T-helper 17 cell (primary cell): ENCODE measurements around the gene KRTAP1-4. TPM values are rescaled to one million over a fixed set of nuclear protein-coding genes. Genes with fewer than 3 reads are reported as not detected.
"Not testable (repeated sequence)": the region's sequence is repeated elsewhere in the genome, so short reads cannot be mapped to it uniquely, and the experiment has no call there.

Experiments
- ATAC-seq: fragments of 150-1000 bp; cut with Tn5 transposase; 2 replicates; pipeline ENCODE4 v1.10.0; 2021; ENCODE audit warnings: mild to moderate bottlenecking, moderate library complexity
- DNase-seq, 3 donors: peaks; one replicate each; pipeline versions ENCODE4 v3.0.0 to v3.0.0-alpha.2; 2020 to 2021
- H3K9me3 ChIP-seq: one replicate; pipeline ENCODE4 v1.7.0; 2013; ENCODE audit warnings: low read length, mild to moderate bottlenecking; ENCODE audit not compliant: control insufficient read depth, poor library complexity, severe bottlenecking
- H3K27ac Mint-ChIP-seq: one replicate; pipeline ENCODE4 v1.8.0; 2022; ENCODE audit warnings: mild to moderate bottlenecking, moderate library complexity, mixed read lengths
- H3K27me3 Mint-ChIP-seq: one replicate; pipeline ENCODE4 v1.8.0; 2022; ENCODE audit warnings: mixed read lengths
- H3K36me3 Mint-ChIP-seq: one replicate; pipeline ENCODE4 v1.8.0; 2022; ENCODE audit warnings: low read depth, mixed read lengths
- H3K4me1 Mint-ChIP-seq: one replicate; pipeline ENCODE4 v1.8.0; 2022; ENCODE audit warnings: mild to moderate bottlenecking, mixed read lengths
- H3K4me3 Mint-ChIP-seq: one replicate; pipeline ENCODE4 v1.8.0; 2022; ENCODE audit warnings: mild to moderate bottlenecking, moderate library complexity, mixed read lengths
- total RNA-seq, 4 donors: library from RNA in 2 of 4; stranded (reverse) in 2 of 4; gene quantifications; one replicate each; pipeline ENCODE4 v1.2.3 and lab custom pipeline; 2022 to 2026

The KRTAP1-4 gene
- total RNA-seq (not detected), total RNA-seq (lab: John Stamatoyannopoulos, UW) (0 reads per million in 2 donors)

GRCh38 chr17:41029633-41030245, at the start of gene KRTAP1-4:
TSS of gene KRTAP1-4 (minus strand) at chr17:41030195. CDS start at chr17:41030078, 117 bp downstream.
- ATAC-seq = no peak
- peaks cover 67% of the 10 kb centered on the region for H3K27me3 Mint-ChIP-seq

GRCh38 chr17:41076788-41077187, 46.8 kb upstream of the KRTAP1-4 start:
- H3K9me3 ChIP-seq = no peaks in the 10 kb centered on the region
- ATAC-seq (no peak), DNase-seq (no peak)
- H3K27ac Mint-ChIP-seq = no peak overlapping the region
- H3K36me3 Mint-ChIP-seq = peaks cover 2% of the 10 kb centered on the region
- H3K4me1 Mint-ChIP-seq = peaks cover 3% of the 10 kb centered on the region
- H3K27me3 Mint-ChIP-seq = peaks cover 18% of the 10 kb centered on the region
- H3K4me3 Mint-ChIP-seq = no peak overlapping the region

More at GRCh38 chr17:41029633-41030245, at the start of gene KRTAP1-4:
- H3K9me3 ChIP-seq = no peaks in the 10 kb centered on the region
- Mint-ChIP-seq H3K27ac (no peak within 1 kb of the TSS), H3K36me3 (peaks cover 4% of the 10 kb centered on the region), H3K4me1 (peaks cover 3% of the 10 kb centered on the region), H3K4me3 (no peak within 1 kb of the TSS)
- no peak for DNase-seq

- H3K4me1 Mint-ChIP-seq = peaks cover 3% of the 10 kb centered on the region
These were observed 43.7 kb upstream of the KRTAP1-4 start for GRCh38 chr17:41073676-41074075.

GRCh38 chr17:41071606-41072360, 41.8 kb upstream of the KRTAP1-4 start:
- Mint-ChIP-seq H3K4me1 (peaks cover 3% of the 10 kb centered on the region), H3K4me3 (no peak overlapping the region), H3K27ac (no peak overlapping the region), H3K36me3 (peaks cover 2% of the 10 kb centered on the region), H3K27me3 (peaks cover 18% of the 10 kb centered on the region)
- no peak for ATAC-seq
- H3K9me3 ChIP-seq = no peaks in the 10 kb centered on the region
- DNase-seq = no peak

More at GRCh38 chr17:41073676-41074075, 43.7 kb upstream of the KRTAP1-4 start:
- Mint-ChIP-seq H3K27ac (no peak overlapping the region), H3K27me3 (peaks cover 18% of the 10 kb centered on the region), H3K36me3 (peaks cover 2% of the 10 kb centered on the region), H3K4me3 (no peak overlapping the region)
- H3K9me3 ChIP-seq = no peaks in the 10 kb centered on the region
- no peak for ATAC-seq
- DNase-seq = no peak

- Mint-ChIP-seq H3K4me1 (peaks cover 3% of the 10 kb centered on the region), H3K27me3 (peaks cover 14% of the 10 kb centered on the region), H3K4me3 (no peak overlapping the region), H3K36me3 (no peaks in the 10 kb centered on the region), H3K27ac (no peak overlapping the region)
- no peaks in the 10 kb centered on the region for H3K9me3 ChIP-seq
- ATAC-seq (no peak), DNase-seq (no peak)
These were observed 39.0 kb upstream of the KRTAP1-4 start for GRCh38 chr17:41069031-41069430.

GRCh38 chr17:41067281-41067680, 37.3 kb upstream of the KRTAP1-4 start:
- H3K27me3 Mint-ChIP-seq = peaks cover 12% of the 10 kb centered on the region
- H3K9me3 ChIP-seq = no peaks in the 10 kb centered on the region
- no peak overlapping the region for H3K4me3 Mint-ChIP-seq
- DNase-seq (no peak), ATAC-seq (no peak)
- H3K36me3 Mint-ChIP-seq = no peaks in the 10 kb centered on the region
- no peak overlapping the region for H3K27ac Mint-ChIP-seq
- H3K4me1 Mint-ChIP-seq = peaks cover 3% of the 10 kb centered on the region

GRCh38 chr17:41065829-41066624, 36.0 kb upstream of the KRTAP1-4 start, which contains the start of gene KRTAP2-4:
TSS of gene KRTAP2-4 (minus strand) at chr17:41065879. CDS start at chr17:41065845, 34 bp downstream.
- ATAC-seq (no peak), DNase-seq (no peak)
- Mint-ChIP-seq H3K36me3 (no peaks in the 10 kb centered on the region), H3K4me3 (no peak within 1 kb of the TSS), H3K4me1 (no peaks in the 10 kb centered on the region), H3K27me3 (peaks cover 18% of the 10 kb centered on the region), H3K27ac (no peak within 1 kb of the TSS)
- H3K9me3 ChIP-seq = no peaks in the 10 kb centered on the region

- not testable (repeated sequence) for H3K9me3 ChIP-seq, H3K4me1 Mint-ChIP-seq, DNase-seq, ATAC-seq, H3K27ac Mint-ChIP-seq, H3K36me3 Mint-ChIP-seq, H3K4me3 Mint-ChIP-seq
- peaks cover 27% of the 10 kb centered on the region for H3K27me3 Mint-ChIP-seq
These were observed 35.2 kb upstream of the KRTAP1-4 start for GRCh38 chr17:41065016-41065689.

GRCh38 chr17:41064301-41064700, 34.3 kb upstream of the KRTAP1-4 start:
- Mint-ChIP-seq H3K27ac (no peak overlapping the region), H3K4me3 (no peak overlapping the region)

GRCh38 chr17:41063449-41063848, 33.5 kb upstream of the KRTAP1-4 start:
- peaks cover 3% of the 10 kb centered on the region for H3K36me3 Mint-ChIP-seq
- no peak overlapping the region for H3K27ac Mint-ChIP-seq
- no peaks in the 10 kb centered on the region for H3K9me3 ChIP-seq
- no peak for ATAC-seq
- H3K4me1 Mint-ChIP-seq = peaks cover 4% of the 10 kb centered on the region
- peaks cover 42% of the 10 kb centered on the region for H3K27me3 Mint-ChIP-seq
- DNase-seq = no peak
- no peak overlapping the region for H3K4me3 Mint-ChIP-seq

More at GRCh38 chr17:41064301-41064700, 34.3 kb upstream of the KRTAP1-4 start:
- Mint-ChIP-seq H3K4me1 (peaks cover 2% of the 10 kb centered on the region), H3K27me3 (peaks cover 34% of the 10 kb centered on the region), H3K36me3 (peaks cover 2% of the 10 kb centered on the region)
- DNase-seq = no peak
- no peaks in the 10 kb centered on the region for H3K9me3 ChIP-seq
- ATAC-seq = no peak

GRCh38 chr17:41061964-41062363, 32.0 kb upstream of the KRTAP1-4 start:
- ATAC-seq (no peak), DNase-seq (no peak)
- H3K9me3 ChIP-seq = no peaks in the 10 kb centered on the region
- Mint-ChIP-seq H3K27me3 (peaks cover 49% of the 10 kb centered on the region), H3K4me1 (peaks cover 4% of the 10 kb centered on the region), H3K36me3 (peaks cover 3% of the 10 kb centered on the region), H3K4me3 (no peak overlapping the region), H3K27ac (no peak overlapping the region)

- no peak within 1 kb of the TSS for H3K4me3 Mint-ChIP-seq
- no peaks in the 10 kb centered on the region for H3K9me3 ChIP-seq
- no peak for DNase-seq
- peaks cover 4% of the 10 kb centered on the region for H3K4me1 Mint-ChIP-seq
- no peak for ATAC-seq
- peaks cover 3% of the 10 kb centered on the region for H3K36me3 Mint-ChIP-seq
- peaks cover 42% of the 10 kb centered on the region for H3K27me3 Mint-ChIP-seq
- no peak within 1 kb of the TSS for H3K27ac Mint-ChIP-seq
These were observed 30.1 kb upstream of the KRTAP1-4 start, which contains the start of gene KRTAP2-3 for GRCh38 chr17:41060052-41060604. TSS of gene KRTAP2-3 (minus strand) at chr17:41060114. CDS start at chr17:41060050, 64 bp downstream.
